Transverse colon (tissue), 4 donors: ENCODE results near the gene CYP2C19. TPM values are rescaled to one million over a fixed set of nuclear protein-coding genes. Genes with fewer than 3 reads are reported as not detected.
"Not testable (repeated sequence)": the region's sequence is repeated elsewhere in the genome, so short reads cannot be mapped to it uniquely, and the experiment has no call there.

ENCODE experiments used
- DNase-seq: peaks from one replicate; pipeline ENCODE4 v3.0.0-alpha.2; 2019
- H3K27ac ChIP-seq, 4 donors: fragments of 200-600 bp; sonication (generic); 2 replicates each; pipeline ENCODE4 v1.5.1; 2016 to 2018; ENCODE audit warnings: inconsistent platforms in 4 of 4
- H3K27me3 ChIP-seq: fragments of 200-600 bp; sonication (generic); 2 replicates; pipeline ENCODE4 v1.5.1; 2017; ENCODE audit warnings: inconsistent platforms
- H3K36me3 ChIP-seq, 4 donors: fragments of 200-600 bp; sonication (generic); 2 replicates each; pipeline ENCODE4 v1.5.1; 2017 to 2019; ENCODE audit warnings: inconsistent platforms in 4 of 4
- H3K4me1 ChIP-seq, 4 donors: fragments of 200-600 bp; sonication (generic); 2 replicates each; pipeline ENCODE4 v1.5.1; 2017 to 2020; ENCODE audit warnings: inconsistent platforms in 4 of 4
- H3K4me3 ChIP-seq, 4 donors: fragments of 200-600 bp; sonication (generic); 1 replicate in 1 of 4; 2 replicates in 3 of 4; pipeline versions ENCODE4 v1.5.1 to v1.6.1; 2017 to 2019; ENCODE audit warnings: inconsistent platforms in 4 of 4
- H3K9me3 ChIP-seq, 2 donors: fragments of 200-600 bp; sonication (generic); 2 replicates each; pipeline ENCODE4 v1.5.1; 2017 to 2019; ENCODE audit warnings: inconsistent platforms in 2 of 2
- CTCF ChIP-seq, 5 experiments: fragments of 200-600 bp in 3 of 5; fragments of 450-650 bp in 2 of 5; sonication (generic) in 3 of 5; IDR thresholded peaks; 1 replicate in 2 of 5; 2 replicates in 3 of 5; pipeline ENCODE4 v1.5.1; 2016 to 2017; ENCODE audit warnings: antibody characterized with exemption in 5 of 5, inconsistent platforms in 3 of 5, mild to moderate bottlenecking in 2 of 5, moderate library complexity in 1 of 5
- EP300 ChIP-seq: sonication (generic); formaldehyde crosslinking; IDR thresholded peaks from one replicate; pipeline ENCODE4 v1.6.1; 2017; ENCODE audit warnings: antibody characterized with exemption, low read depth
- POLR2A ChIP-seq: fragments of 450-650 bp; IDR thresholded peaks from one replicate; pipeline ENCODE4 v1.6.1; 2016; ENCODE audit warnings: antibody characterized with exemption, mild to moderate bottlenecking, moderate library complexity
- POLR2AphosphoS5 ChIP-seq, 3 donors: sonication (generic); formaldehyde crosslinking; IDR thresholded peaks; one replicate each; pipeline ENCODE4 v1.6.1; 2016; ENCODE audit warnings: antibody characterized with exemption in 3 of 3
- WGBS, 2 donors: methylation state at CpG; one replicate each; pipeline ENCODE4 v1.1.5; 2018; ENCODE audit warnings: low coverage in 1 of 2; 5-methylcytosine and 5-hydroxymethylcytosine counted together
- in situ Hi-C, 4 donors: fragments of 200-750 bp; cut with MboI; loops; one replicate each; pipeline versions ENCODE4 v1.15.0 to v1.15.1; 2017; ENCODE audit warnings: low sequenced_read_pairs in 3 of 4, low pct_ligation_motif_present in 1 of 4, low pct_unique_long_range_greater_than_20kb in 1 of 4
- intact Hi-C: fragments of 100-400 bp; cut with DNase I; formaldehyde crosslinking; loops from one replicate; pipeline ENCODE4 v1.15.1; 2023; ENCODE audit warnings: low total_unique reads
- total RNA-seq, 4 donors: library from RNA; depleted of rRNA; stranded (reverse); fragments of >200 nt; gene quantifications; one replicate each; pipeline ENCODE4 v1.1.0, GENCODE V29; 2016

Gene CYP2C19
- total RNA-seq, 4 donors from 2014 or later: 2.6 to 9.7 (median 8.2) TPM

GRCh38 chr10:94879214-94879613 is 116.7 kb downstream of the CYP2C19 start:
- WGBS, 2 donors: 88% methylated on average over 1 of the region's 1 CpG; no CpG with 5 or more reads in 1 of the 2 donors
- Histone ChIP-seq H3K4me1 (no peaks in the 10 kb centered on the region), H3K27ac (no peak overlapping the region), H3K9me3 (no peaks in the 10 kb centered on the region), H3K27me3 (no peaks in the 10 kb centered on the region), H3K4me3 (no peak overlapping the region), H3K36me3 (no peaks in the 10 kb centered on the region)
- no peak for DNase-seq
- intact Hi-C loops (no loop called here), in situ Hi-C loops (no loop called here)
- TF ChIP-seq EP300: no peak
- TF ChIP-seq POLR2A: no peak
- TF ChIP-seq POLR2AphosphoS5 (IDR thresholded peaks at IDR 0.05): no peak
- TF ChIP-seq CTCF (IDR thresholded peaks at IDR 0.05): no peak

DNA sequence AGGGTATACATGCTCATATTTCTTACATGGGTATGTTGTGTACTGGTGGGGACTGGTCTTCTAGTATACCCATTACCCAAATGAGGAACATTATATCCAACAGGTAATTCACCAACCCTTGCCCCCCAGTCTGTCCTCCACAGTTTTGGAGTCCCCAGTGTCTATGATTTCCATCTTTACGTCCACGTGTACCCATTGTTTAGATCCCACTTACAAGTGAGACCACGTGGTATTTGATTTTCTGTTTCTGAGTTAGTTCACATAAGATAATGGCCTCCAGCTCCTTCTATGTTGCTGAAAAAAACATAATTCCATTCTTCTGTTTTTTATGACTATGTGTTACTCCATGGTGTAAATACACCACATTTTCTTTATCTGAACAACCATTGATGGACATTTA is 126.6 kb downstream of the CYP2C19 start:
- TF ChIP-seq EP300 (no peak), CTCF (IDR thresholded peaks at IDR 0.05) (no peak), POLR2AphosphoS5 (IDR thresholded peaks at IDR 0.05) (no peak), POLR2A (no peak)
- H3K4me1 ChIP-seq: no peaks in the 10 kb centered on the region
- intact Hi-C loops: no loop called here
- no peak overlapping the region for H3K27ac ChIP-seq
- no peak for DNase-seq
- 79 to 88% methylated on average over 3 of the region's 3 CpGs for WGBS, 2 donors
- H3K36me3 ChIP-seq: no peaks in the 10 kb centered on the region
- H3K4me3 ChIP-seq: no peak overlapping the region
- H3K27me3 ChIP-seq: no peaks in the 10 kb centered on the region
- H3K9me3 ChIP-seq: peaks cover 0 to 6% of the 10 kb centered on the region in 2 donors
- in situ Hi-C loops: no loop called here

DNA sequence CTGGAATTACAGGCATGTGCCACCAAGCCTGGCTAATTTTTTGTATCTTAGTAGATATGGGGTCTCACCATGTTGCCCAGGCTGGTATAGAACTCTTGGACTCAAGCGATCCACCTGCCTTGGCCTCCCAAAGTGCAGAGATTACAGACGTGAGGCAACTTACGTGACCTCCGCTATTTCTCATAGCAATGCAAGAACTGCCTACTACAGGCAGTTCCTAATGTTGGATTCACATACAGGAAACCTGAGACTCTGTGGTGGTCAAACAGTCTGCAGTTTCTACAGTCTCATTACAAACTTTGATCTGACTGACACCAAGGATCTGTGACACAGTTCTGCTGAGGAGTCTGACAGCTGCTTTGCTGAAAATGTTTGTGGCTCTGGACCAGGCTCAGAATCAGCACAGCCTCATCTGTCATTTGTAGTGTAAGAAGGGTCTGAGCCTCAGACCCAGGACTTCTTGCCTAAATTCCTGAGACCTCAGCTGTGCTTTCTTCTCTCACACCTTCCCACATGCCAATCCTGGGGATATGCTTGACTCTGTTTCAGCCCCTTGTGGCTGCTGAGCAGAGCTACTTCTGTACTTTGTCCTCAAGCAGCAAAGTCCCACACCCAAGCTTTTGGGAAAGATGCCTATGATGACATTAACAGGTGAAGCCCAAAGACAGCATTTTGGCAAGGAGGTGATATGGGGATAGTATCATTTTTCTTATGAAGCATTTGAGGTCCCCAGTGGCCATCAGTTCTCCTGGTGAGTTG is 128.0 kb downstream of the CYP2C19 start:
- in situ Hi-C loops (no loop called here), intact Hi-C loops (no loop called here)
- no peak overlapping the region for H3K4me3 ChIP-seq
- no peak overlapping the region for H3K27ac ChIP-seq
- WGBS, 2 donors: 90% methylated on average over 4 of the region's 4 CpGs; no CpG with 5 or more reads in 1 of the 2 donors
- peaks cover 0 to 6% of the 10 kb centered on the region in 2 donors for H3K9me3 ChIP-seq
- DNase-seq: no peak
- H3K4me1 ChIP-seq: no peaks in the 10 kb centered on the region
- no peaks in the 10 kb centered on the region for H3K27me3 ChIP-seq
- no peaks in the 10 kb centered on the region for H3K36me3 ChIP-seq
- TF ChIP-seq EP300 (no peak), CTCF (IDR thresholded peaks at IDR 0.05) (no peak), POLR2A (no peak), POLR2AphosphoS5 (IDR thresholded peaks at IDR 0.05) (no peak)

- H3K4me1 ChIP-seq, H3K36me3 ChIP-seq, H3K9me3 ChIP-seq, intact Hi-C loops, H3K27me3 ChIP-seq, DNase-seq, in situ Hi-C loops, H3K27ac ChIP-seq, H3K4me3 ChIP-seq: not testable (repeated sequence)
- 67 to 81% methylated on average over 3 to 7 of the region's 7 CpGs for WGBS, 2 donors
These were observed 135.9 kb downstream of the CYP2C19 start for GRCh38 chr10:94898414-94898813.
